ENCODE data around the gene ARFRP1.

The ARFRP1 gene

DNA sequence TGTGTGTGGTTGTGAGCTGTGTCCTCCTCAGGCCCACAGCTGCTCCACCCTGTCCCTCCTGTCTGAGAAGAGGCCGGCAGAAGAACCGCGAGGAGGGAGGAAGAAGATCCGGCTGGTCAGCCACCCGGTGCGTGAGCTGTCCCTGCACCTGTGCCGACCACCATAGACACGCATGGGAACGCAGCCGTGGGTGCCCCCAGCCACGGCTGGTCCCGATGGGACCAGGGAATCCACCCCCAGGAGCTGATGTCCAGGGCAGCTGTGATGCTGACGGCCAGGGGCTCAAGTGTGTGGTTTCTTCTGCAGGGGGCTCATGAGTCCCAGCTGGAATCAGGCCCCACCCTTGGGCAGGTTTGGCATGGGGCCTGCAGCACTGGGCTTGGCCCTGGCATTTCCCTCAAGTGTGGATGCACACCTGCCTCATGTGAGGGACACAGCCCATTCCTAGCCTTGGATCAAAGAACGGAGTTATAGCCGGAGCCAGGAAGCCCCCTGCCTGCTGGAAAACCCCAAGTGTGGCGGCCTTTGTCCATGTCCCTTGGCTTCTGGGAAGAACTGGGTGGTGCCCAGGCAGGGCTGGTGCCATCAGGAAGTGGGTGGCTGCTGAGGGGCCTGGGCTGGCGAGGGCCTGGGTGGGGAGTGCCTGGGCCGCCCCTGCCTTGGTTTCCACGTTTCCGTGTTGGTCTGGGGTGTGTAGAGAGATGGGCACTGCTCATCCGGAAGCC, 15.9 kb downstream of the ARFRP1 start:
- no peak for DNase-seq (ENCODE audit: low read depth in 2 of 2)

DNA sequence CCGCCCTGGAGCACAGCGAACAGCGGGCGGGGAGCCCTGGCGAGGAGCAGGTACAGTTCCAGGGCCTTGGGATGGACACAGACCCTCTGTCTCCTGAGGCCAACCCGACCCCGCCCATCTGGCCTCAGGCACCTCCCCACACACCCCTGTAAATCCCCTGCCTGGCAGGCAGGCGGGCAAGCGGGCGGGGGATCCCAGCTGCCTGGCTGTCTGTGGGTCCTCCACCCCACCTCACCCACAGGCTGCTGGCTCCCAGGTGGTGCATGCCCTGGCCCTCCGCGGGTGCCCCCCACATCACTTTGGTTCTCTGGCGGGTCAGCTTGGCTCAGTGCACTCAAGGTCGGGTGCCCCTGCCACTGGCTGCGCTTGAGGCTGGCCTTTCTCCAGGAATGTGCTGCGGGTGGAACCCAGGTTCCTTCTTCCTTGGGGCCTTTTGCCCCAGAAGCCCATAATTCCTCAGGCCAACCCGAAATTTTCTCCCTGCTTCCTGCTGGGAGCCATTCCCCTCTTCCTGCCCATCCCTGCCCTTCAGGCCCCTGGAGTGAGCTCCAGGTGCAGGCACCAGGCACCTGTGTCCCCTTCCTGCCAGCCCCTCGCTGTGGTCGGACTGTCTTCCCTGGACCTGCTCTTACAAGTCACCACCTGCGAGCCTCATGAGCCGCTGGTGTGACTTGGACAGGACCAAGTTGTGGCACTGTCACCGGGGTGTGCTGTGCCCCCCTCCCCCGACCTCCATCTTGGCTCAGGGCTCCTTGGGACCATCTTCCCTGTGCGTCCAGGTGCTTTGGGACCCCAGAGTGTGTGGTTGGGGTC, 16.7 kb downstream of the ARFRP1 start:
- no peak for DNase-seq (ENCODE audit: low read depth in 2 of 2)

DNA sequence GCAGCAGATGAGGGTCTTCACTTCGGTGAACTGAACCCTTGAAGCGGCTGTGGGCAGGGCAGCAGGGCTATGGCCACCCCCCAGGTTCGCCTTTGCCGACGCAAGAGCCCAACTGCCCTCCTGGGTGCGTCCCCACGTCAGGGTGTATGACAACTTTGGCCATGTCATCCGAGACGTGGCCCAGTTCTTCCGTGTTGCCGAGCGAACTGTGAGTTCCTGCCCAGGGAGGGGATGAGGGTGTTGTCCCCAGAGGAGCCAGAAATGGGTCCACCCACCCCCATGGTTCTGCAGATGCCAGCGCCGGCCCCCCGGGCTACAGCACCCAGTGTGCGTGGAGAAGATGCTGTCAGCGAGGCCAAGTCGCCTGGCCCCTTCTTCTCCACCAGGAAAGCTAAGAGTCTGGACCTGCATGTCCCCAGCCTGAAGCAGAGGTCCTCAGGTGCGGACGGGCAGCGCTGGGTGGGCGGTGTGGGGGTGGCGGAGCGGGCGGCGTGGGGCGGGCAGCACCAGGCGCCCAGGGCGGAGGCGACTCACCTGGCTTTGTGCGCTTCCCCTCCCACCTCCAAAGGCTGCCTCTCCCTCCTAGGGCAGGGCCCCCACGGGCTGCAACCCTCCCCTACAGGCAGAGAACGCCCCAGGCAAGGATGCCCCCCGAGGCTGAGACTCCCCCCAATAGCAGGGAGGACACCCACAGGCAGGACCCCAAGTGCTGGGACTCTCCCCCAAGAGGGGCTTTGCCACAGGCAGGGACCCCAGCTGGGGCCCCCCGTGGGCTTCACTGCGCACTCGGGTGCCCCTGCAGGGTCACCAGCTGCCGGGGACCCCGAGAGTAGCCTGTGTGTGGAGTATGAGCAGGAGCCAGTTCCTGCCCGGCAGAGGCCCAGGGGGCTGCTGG, 17.5 kb downstream of the ARFRP1 start:
- no peak for DNase-seq (ENCODE audit: low read depth in 2 of 2)

DNA sequence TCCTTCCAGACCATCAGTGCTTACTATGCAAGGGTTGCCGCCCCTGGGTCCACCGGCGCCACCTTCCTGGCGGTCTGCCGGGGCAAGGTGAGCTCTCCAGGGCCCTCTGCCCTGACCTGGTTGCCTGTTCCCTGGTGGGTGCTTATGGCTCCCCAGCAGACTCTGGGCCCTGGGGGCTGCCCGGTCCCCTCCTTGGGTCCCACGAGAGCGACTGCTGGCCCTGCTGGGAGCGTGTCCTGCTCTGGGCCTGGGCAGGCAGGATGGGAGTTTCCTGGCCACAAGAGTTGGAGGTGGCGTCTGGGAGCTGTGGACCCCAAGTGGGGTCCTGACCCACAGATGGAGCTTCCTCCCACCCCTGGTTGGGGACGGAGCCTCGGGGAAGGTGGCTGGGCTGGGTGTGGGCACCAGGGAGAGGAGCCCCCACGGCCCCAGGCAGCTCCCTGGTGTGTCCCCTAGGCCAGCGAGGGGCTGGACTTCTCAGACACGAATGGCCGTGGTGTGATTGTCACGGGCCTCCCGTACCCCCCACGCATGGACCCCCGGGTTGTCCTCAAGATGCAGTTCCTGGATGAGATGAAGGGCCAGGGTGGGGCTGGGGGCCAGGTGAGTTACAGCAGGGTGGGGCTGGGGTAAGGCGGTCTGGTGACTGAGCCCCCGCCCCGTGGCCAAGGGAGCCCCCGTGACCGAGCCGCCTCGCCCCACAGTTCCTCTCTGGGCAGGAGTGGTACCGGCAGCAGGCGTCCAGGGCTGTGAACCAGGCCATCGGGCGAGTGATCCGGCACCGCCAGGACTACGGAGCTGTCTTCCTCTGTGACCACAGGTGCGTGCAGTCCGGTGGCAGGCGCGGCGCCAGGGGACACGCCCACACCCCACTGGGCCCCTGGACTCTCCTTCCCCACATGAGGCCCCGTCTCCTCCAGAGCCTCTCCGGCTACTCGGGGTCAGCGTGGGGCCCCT, 18.5 kb downstream of the ARFRP1 start:
- no peak for DNase-seq (ENCODE audit: low read depth in 2 of 2)

DNA sequence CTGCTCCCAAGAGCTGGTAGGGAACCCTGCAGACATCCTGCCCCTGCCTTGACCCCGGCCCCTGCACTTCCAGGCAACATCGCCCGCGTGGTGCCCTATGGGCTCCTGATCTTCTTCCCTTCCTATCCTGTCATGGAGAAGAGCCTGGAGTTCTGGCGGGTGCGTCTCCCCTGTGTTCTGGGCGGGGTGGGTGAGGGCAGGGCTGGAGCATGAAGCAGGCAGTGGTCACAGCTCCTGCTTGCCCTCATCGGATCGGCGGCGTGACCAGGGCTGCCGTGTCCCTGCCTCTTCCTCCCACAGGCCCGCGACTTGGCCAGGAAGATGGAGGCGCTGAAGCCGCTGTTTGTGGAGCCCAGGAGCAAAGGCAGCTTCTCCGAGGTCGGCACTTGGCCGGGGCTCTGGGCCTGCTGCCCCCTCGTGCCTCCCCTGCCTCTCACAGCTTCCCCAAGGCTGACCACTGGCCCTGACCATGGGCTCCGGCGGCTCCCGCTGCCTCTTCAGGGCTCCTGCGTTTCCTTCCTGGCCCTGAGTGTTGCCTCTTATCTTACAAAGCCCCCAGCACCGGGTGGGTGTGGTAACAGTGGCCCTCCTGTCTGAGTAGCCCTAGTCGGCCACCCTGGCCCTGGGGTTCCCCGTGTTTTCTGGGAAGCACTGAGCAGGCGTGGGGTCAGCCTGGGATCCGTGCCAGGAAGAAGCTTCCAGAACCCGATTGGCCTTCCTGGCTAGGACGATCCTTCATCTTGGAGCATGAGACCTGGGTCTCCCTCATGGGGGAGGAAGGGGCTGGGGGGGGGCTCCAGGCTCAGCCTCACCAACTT, 19.3 kb downstream of the ARFRP1 start:
- no peak for DNase-seq (ENCODE audit: low read depth in 2 of 2)

DNA sequence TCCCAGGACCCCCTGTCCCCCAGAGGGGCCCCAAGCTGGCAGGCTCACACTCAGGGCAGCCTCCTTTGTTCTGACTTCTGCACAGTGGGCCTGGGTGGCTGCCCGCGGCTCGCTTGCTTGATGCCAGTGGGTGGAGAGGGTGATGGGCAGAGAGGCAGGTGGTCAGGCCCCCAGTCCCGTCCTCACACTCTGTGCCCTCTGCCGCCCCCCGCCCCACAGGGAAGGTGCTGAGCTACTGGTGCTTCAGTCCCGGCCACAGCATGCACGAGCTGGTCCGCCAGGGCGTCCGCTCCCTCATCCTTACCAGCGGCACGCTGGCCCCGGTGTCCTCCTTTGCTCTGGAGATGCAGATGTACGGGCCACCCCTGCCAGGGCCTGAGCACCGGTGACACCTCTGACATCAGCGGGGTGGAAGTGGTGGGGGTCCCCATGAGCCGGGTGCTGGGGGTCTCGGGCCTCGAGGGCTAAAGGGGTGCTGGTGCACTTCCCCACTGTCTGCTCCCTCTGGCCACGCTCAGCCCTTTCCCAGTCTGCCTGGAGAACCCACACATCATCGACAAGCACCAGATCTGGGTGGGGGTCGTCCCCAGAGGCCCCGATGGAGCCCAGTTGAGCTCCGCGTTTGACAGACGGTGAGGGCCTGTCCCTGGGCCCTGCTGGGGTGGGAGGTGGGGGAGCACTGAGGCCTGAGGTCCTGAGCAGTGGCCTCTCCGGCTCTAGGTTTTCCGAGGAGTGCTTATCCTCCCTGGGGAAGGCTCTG, 20.2 kb downstream of the ARFRP1 start:
- no peak for DNase-seq (ENCODE audit: low read depth in 2 of 2)

DNA sequence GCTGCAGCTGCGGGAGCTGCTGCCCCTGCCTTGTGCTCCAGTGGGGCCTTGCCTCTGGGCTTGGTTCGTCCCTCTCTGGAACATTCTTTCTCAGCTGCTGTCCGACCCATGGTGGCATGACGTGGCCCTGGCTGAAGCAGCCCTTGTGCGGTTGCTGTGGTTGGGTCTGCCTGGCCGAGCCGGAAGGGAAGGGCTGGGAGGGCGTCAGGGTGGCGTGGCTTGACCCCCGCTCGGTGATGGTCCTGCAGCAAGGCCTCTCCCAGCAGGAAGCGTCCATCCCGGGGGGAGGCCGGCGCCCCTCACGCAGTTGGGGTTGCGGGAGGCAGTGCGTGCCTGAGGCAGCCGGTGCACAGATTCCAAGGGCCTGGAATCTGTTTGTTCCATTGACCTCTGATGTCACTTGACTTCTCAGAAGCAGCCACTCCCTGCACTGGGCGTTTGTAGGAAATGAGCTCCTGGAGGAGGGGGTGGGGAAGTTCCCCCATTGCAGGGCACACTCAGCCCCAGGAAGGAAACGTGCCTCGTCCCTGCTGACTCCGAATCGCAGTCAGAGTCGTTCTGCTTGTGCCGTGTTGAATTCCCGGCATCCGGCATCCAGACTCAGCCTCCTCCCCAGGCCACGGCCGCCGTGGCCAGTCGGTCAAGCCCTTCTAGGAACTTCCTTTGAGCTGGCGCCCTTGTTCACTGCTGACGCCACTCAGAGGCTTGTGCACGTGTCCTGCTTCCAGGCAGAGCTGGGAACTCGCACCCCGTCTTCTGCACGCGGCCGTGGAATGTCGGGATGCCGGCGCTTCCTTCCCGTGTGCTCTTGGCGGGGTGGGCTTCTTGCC, 21.1 kb downstream of the ARFRP1 start:
- DNase-seq (ENCODE audit: low read depth in 2 of 2) = no peak

DNA sequence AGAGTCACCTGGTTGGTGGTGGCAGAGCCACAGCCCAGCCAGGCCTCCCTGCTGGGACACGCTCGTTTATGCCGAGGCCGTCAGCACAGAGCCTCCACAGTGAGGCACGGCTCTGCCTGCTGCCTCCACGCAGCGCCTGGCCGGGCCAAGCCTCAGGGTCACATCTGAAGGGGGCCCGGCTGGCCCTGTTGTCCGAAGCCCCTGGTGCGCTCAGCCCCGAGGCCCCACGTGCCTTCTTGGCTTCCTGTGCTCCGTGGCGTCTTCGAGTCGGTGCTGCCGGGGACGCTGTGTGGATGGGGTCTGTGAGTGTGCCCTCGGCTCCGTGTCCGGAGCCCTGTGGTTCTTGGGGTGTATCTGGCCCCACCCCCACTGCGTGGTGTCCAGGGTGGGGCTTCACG, 21.7 kb downstream of the ARFRP1 start:
- DNase-seq (ENCODE audit: low read depth in 2 of 2) = no peak

DNA sequence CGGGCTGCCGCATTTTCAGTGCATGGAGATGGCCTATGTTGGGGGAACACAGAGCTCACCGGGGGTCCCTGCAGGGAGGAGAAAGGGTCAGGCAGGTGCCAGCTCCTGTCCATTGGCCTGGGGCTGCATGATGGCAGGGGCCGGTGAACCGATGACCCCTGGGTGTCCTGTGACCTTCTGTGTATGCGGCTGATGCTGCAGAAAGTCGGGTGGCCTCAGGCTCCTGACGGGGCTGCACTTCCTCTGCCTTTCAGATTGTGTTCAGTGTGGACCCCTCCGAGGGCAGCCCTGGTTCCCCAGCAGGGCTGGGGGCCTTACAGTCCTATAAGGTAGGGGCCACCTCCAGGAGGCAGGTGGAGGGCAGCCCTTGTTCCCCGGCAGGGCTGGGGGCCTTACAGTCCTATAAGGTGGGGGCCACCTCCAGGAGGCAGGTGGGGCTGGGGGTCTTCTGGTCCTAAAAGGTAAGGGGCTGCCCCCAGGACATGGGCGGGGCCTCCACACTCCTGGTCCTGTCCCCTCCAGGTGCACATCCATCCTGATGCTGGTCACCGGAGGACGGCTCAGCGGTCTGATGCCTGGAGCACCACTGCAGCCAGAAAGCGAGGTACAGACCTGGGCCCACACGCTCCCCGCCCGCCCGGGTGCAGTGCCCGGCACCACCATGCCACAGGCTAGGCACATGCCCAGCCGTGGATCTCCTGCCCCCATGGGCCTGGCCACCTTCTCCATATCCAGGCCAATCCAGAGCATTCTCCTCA, 22.3 kb downstream of the ARFRP1 start:
- DNase-seq (ENCODE audit: low read depth in 2 of 2) = no peak

DNA sequence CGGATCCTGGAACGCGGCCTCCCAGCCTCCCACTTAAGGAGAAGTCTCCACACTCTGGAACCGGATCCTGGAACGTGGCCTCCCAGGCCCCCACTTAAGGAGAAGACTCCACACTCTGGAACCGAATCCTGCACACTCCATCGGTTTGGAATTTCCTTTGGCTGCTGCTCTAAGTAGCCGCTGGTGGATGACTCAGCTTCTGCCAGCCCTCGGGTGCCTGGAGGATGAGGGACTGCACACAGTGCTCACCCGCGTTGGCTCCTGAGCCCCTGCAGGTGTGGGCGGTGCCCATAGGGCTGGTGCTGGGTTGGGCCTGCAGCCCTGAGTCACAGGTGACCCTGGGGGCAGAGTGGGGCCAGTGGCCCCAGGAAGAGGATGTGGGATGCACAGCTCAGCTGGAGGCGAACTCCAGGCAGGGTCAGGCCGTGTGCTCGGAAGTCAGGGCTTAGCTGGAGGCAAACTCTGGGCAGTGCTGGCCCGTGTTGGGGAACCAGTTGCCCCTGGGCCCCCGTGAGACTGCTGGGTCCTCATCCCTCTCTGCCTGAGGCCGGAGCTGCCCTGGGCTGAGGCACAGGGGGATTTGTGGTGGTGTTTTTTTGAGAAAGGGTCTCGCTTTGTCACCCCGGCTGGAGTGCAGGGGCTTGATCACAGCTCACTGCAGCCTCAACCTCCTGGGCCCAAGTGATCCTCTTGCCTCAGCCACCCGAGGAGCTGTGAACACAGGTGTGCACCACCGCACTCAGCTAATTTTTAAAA, 25.2 kb downstream of the ARFRP1 start:
- no peak for DNase-seq (ENCODE audit: low read depth in 2 of 2)

DNA sequence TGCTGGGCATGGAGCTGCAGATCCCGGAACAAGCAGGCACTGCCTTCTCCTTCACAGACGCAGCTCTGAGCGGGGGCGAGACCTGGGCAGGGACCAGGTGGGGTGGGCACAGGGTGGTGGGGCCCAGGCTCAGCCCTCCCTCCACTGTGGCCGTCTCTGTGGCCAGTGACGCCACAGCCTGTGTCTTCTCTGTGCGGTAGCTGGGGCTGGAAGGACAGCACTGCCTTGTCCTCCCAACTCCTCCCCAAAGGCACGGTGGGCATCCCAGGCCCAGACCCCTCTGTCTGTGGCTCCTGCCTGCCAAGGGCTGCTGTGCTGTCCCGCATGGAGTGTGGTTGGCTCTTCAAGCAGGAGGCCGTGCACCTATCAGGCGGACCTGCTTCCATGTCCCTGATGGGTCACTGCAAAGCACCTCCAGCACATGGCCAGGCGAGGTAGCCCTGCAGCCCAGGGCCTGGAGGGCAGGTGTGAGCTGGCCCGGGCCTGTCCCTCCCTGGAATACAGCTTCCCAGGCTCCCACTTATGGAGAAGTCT, 26.1 kb downstream of the ARFRP1 start:
- no peak for DNase-seq (ENCODE audit: low read depth in 2 of 2)

DNA sequence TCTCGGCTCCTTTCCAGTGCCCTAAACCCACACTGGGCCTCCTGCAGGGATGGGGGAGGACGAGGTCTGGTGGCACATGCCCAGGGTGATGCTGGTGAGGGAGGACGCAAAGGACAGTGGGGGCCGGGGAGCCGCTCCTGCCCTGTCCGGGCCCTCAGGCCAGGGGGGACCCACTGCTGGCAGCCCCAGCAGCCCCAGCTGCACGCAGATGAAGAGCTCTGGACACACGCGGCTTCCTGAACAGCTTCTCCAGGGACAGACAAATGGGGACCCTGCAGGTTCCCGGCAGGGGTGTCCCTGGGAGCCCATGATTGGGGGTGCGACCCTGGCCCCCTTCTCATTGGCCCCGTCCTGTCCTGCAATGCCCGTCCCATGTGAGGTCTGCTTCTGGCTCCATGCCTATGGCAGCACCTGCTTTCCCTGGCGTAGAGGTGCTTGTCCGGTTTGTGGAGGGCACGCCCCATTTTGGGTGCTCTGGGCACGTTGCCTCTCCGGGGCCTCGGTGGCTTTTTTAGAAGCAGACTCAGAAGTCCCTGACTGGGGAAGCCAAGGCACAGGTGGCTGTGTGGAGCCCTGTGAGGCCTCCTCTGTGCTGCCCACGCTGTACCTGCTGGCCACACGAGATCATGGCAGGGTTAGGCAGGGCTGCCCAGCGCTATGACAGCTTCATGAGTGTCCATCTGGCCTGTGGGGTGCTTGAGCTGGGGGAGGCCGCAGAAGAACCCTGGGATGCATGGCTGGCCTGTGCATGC, 26.7 kb downstream of the ARFRP1 start:
- DNase-seq (ENCODE audit: low read depth in 2 of 2) = no peak

DNA sequence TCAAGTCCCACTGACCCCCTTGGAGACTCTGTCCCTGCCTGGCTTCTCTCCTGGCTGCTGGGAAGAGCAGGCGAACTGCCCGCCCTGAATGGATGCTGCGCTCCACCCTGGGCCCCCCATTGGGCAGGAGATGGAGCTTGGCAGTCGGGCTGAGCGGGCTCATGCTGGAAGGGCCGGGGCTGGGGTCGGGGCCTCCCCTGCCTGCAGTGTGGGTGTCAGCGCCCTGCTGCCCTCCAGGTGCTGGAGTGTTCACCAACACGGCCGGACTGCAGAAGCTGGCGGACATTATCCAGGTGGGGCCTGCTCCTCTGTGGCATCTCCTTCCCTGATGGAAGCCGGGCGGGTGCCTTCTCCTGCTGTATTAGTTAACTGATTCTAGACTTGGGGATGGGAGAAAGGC, 27.3 kb downstream of the ARFRP1 start:
- DNase-seq (ENCODE audit: low read depth in 2 of 2) = no peak

DNA sequence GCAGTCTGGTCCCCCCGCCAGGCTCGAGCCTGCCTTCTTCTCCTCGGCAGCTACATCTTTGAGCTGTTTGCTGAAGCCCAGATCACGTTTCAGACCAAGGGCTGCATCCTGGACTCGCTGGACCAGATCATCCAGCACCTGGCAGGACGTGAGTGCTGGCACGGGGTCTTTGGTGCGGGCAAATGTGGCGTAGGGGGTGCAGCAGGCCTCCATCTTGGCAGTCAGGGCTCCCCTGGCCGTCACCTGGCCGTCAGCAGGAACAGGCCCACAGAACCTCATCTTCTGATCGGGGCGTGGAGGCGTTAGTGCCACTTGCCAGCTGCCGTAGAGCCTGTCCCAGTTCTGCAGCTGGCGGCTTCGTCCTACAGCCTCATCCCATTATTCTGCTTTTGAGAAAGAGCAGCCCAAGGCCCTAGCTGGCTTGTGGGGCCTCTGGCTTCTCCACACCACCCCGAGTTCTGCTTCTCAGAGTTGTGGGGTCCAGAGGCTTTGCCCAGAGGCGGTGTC, 27.9 kb downstream of the ARFRP1 start:
- DNase-seq (ENCODE audit: low read depth in 2 of 2) = no peak

DNA sequence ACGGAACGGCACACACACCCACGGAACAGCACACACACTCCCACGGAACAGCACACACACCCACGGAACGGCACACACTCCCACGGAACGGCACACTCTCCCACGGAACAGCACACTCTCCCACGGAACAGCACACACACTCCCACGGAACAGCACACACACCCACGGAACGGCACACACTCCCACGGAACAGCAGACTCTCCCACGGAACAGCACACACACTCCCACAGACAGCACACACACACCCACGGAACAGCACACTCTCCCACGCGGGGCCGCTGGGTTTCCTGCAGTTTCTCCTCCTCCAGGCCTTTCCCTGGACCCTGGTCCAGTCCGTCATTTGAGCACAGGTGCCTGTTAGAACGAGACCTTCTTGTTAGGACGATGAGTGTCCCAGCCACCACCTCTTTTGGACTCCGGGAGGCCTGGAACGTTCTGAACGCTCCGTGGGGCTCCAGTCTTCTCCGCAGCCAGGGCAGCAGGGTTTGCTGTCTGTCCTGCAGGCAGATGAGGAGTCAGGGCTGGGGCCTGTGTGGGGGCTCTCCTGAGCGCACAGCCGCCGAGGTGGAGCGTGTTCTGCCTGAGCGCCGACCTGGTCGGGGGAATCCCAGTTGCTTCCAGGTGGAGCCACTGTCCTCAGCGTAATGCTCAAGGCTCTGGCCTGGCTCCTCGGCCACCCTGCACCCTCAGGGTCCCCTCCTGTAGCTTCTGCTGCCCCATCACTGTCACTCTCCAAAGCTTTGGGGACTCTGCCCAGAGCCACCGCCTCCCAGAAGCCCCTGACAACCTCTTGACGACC, 28.9 kb downstream of the ARFRP1 start:
- no peak for DNase-seq (ENCODE audit: low read depth in 2 of 2)
